ENCODE measurements around the gene TMEM273. TPM values are rescaled to one million over a fixed set of nuclear protein-coding genes. Genes with fewer than 3 reads are reported as not detected.

TMEM273 gene
- polyA plus RNA-seq, 1 donor (not counting 4 experiments of a cell fraction or from before 2014, with no cell fraction given): not detected

DNA sequence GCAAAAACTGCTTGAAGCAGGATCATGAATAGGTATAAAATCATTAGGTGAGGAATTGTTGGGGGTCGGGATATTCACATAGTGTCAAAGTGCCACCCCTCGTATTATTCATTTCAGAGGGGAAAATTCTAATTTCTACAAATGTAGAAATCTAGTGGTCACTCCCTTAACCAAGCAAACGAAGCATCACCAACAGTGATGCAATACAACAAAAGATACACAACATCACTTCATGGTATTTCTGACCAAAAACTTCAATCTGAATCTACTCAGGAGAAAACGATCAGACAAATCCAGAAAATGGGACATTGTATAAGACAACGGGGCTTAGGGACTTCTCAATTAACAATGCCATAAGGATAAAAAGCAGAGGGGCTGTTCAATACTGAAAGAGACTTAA is 28.1 kb downstream of the TMEM273 start:
- Histone ChIP-seq H3K4me3 (ENCODE audit: control insufficient read depth in 2 of 3, extremely low read depth in 1 of 3, insufficient read depth in 2 of 3, low read depth in 1 of 3, low read length in 3 of 3) (no peak overlapping the region), H3K4me2 (ENCODE audit: control insufficient read depth, extremely low read depth, insufficient read depth, low read depth, low read length) (no peak overlapping the region), H3K27ac (ENCODE audit: control insufficient read depth, insufficient read depth, low read length) (no peak overlapping the region), H3K9me3 (ENCODE audit: control insufficient read depth, low read depth, low read length) (no peaks in the 10 kb centered on the region), H3K36me3 (ENCODE audit: control insufficient read depth in 2 of 2, extremely low read depth in 1 of 2, insufficient read depth in 2 of 2, low read length in 2 of 2) (no peaks in the 10 kb centered on the region), H4K20me1 (ENCODE audit: control insufficient read depth, extremely low read depth, insufficient read depth, low read length) (no peaks in the 10 kb centered on the region), H3K79me2 (ENCODE audit: control insufficient read depth, insufficient read depth, low read length) (no peaks in the 10 kb centered on the region), H3K9ac (ENCODE audit: control insufficient read depth, extremely low read depth, insufficient read depth, low read length) (no peak overlapping the region), H3K27me3 (ENCODE audit: control insufficient read depth, extremely low read depth, insufficient read depth, low read length) (no peaks in the 10 kb centered on the region), H3K9me1 (ENCODE audit: control insufficient read depth, extremely low read depth, insufficient read depth, low read length) (no peaks in the 10 kb centered on the region), H3K4me1 (ENCODE audit: control insufficient read depth, extremely low read depth, insufficient read depth, low read length) (no peaks in the 10 kb centered on the region), H2AFZ (ENCODE audit: control insufficient read depth, low read length) (no peak overlapping the region)
- no peak for FAIRE-seq
- TF ChIP-seq, protein P1, sequence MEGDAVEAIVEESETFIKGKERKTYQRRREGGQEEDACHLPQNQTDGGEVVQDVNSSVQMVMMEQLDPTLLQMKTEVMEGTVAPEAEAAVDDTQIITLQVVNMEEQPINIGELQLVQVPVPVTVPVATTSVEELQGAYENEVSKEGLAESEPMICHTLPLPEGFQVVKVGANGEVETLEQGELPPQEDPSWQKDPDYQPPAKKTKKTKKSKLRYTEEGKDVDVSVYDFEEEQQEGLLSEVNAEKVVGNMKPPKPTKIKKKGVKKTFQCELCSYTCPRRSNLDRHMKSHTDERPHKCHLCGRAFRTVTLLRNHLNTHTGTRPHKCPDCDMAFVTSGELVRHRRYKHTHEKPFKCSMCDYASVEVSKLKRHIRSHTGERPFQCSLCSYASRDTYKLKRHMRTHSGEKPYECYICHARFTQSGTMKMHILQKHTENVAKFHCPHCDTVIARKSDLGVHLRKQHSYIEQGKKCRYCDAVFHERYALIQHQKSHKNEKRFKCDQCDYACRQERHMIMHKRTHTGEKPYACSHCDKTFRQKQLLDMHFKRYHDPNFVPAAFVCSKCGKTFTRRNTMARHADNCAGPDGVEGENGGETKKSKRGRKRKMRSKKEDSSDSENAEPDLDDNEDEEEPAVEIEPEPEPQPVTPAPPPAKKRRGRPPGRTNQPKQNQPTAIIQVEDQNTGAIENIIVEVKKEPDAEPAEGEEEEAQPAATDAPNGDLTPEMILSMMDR (optimal IDR thresholded peaks at IDR 0.05 in 1 of 3, IDR thresholded peaks at IDR 0.05 in 1 of 3, conservative IDR thresholded peaks at IDR 0.05 in 1 of 3; ENCODE audit: extremely low read depth in 1 of 3, insufficient read depth in 2 of 3, low read length in 3 of 3): no peak
- TF ChIP-seq EZH2 (IDR thresholded peaks at IDR 0.05; ENCODE audit: low read length): no peak
- dilution Hi-C loops (cut with MboI; ENCODE audit: extremely low pct_ligation_motif_present, low sequenced_read_pairs): no loop called here
- DNase-seq (ENCODE audit: low read depth, low spot score): no peak

DNA sequence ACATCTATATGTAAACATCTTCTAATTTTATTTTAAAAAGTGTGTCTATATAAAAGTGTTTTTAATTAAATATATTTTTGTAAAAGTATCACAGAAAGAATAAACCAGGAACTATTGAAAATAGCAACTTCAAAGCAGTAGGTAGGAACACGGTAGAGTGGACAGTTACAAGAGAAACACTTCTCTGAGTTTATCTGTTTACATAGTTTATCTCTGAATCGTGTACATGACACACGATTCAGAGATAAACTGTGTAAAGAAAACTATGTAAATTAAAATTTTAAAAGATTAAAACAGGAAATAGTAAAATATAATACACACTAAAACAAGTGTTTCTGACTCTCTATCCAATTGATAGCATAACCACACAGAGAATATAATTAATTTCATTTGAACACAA is 29.3 kb downstream of the TMEM273 start:
- Histone ChIP-seq H3K36me3 (ENCODE audit: control insufficient read depth in 2 of 2, extremely low read depth in 1 of 2, insufficient read depth in 2 of 2, low read length in 2 of 2) (no peaks in the 10 kb centered on the region), H3K4me2 (ENCODE audit: control insufficient read depth, extremely low read depth, insufficient read depth, low read depth, low read length) (no peak overlapping the region), H3K27me3 (ENCODE audit: control insufficient read depth, extremely low read depth, insufficient read depth, low read length) (no peaks in the 10 kb centered on the region), H3K79me2 (ENCODE audit: control insufficient read depth, insufficient read depth, low read length) (no peaks in the 10 kb centered on the region), H3K9ac (ENCODE audit: control insufficient read depth, extremely low read depth, insufficient read depth, low read length) (no peak overlapping the region), H3K4me1 (ENCODE audit: control insufficient read depth, extremely low read depth, insufficient read depth, low read length) (no peaks in the 10 kb centered on the region), H3K27ac (ENCODE audit: control insufficient read depth, insufficient read depth, low read length) (no peak overlapping the region), H2AFZ (ENCODE audit: control insufficient read depth, low read length) (no peak overlapping the region), H4K20me1 (ENCODE audit: control insufficient read depth, extremely low read depth, insufficient read depth, low read length) (no peaks in the 10 kb centered on the region), H3K9me3 (ENCODE audit: control insufficient read depth, low read depth, low read length) (no peaks in the 10 kb centered on the region), H3K4me3 (ENCODE audit: control insufficient read depth in 2 of 3, extremely low read depth in 1 of 3, insufficient read depth in 2 of 3, low read depth in 1 of 3, low read length in 3 of 3) (no peak overlapping the region), H3K9me1 (ENCODE audit: control insufficient read depth, extremely low read depth, insufficient read depth, low read length) (no peaks in the 10 kb centered on the region)
- dilution Hi-C loops (cut with MboI; ENCODE audit: extremely low pct_ligation_motif_present, low sequenced_read_pairs): no loop called here
- FAIRE-seq: no peak
- DNase-seq (ENCODE audit: low read depth, low spot score): no peak
- no peak for TF ChIP-seq EZH2 (IDR thresholded peaks at IDR 0.05; ENCODE audit: low read length)
- TF ChIP-seq, protein P1 (optimal IDR thresholded peaks at IDR 0.05 in 1 of 3, IDR thresholded peaks at IDR 0.05 in 1 of 3, conservative IDR thresholded peaks at IDR 0.05 in 1 of 3; ENCODE audit: extremely low read depth in 1 of 3, insufficient read depth in 2 of 3, low read length in 3 of 3): no peak

Data from keratinocyte (primary cell).